Natural killer cell (primary cell): ENCODE data around the gene SLC6A13. TPM values are rescaled to one million over a fixed set of nuclear protein-coding genes. Genes with fewer than 3 reads are reported as not detected.

Experiments used
- ATAC-seq, 3 donors: fragments of 150-1000 bp in 2 of 3; fragments of 200-7000 bp in 1 of 3; cut with Tn5 transposase; 1 replicate in 1 of 3; 2 replicates in 2 of 3; pipeline ENCODE4 v1.10.0; 2021; ENCODE audit warnings: mild to moderate bottlenecking in 2 of 3, moderate library complexity in 2 of 3
- DNase-seq, 2 donors: peaks; one replicate each; pipeline versions ENCODE4 v3.0.0 to v3.0.0-alpha.2; 2013 to 2021; ENCODE audit warnings: mixed read lengths in 1 of 2
- H3K27ac ChIP-seq: one replicate; pipeline ENCODE4 v1.5.1; 2013; ENCODE audit warnings: mild to moderate bottlenecking, low read length
- H3K27me3 ChIP-seq: one replicate; pipeline ENCODE4 v1.6.1; 2013; ENCODE audit warnings: low read length; ENCODE audit not compliant: control insufficient read depth, insufficient read depth
- H3K36me3 ChIP-seq: one replicate; pipeline ENCODE4 v1.6.1; 2013; ENCODE audit warnings: low read length; ENCODE audit not compliant: control insufficient read depth, insufficient read depth
- H3K4me1 ChIP-seq: one replicate; pipeline ENCODE4 v1.6.1; 2013; ENCODE audit warnings: low read length; ENCODE audit not compliant: control insufficient read depth, insufficient read depth
- H3K4me3 ChIP-seq: one replicate; pipeline ENCODE4 v1.5.1; 2013; ENCODE audit warnings: low read length
- H3K9me3 ChIP-seq: one replicate; pipeline ENCODE4 v1.6.1; 2013; ENCODE audit warnings: low read length; ENCODE audit not compliant: control insufficient read depth, insufficient read depth
- H3K27ac Mint-ChIP-seq, 2 donors: one replicate each; pipeline ENCODE4 v1.8.0; 2022; ENCODE audit warnings: mild to moderate bottlenecking in 2 of 2, mixed read lengths in 2 of 2, moderate library complexity in 1 of 2
- H3K27me3 Mint-ChIP-seq, 2 donors: one replicate each; pipeline ENCODE4 v1.8.0; 2022; ENCODE audit warnings: low read depth in 2 of 2, mixed read lengths in 2 of 2
- H3K36me3 Mint-ChIP-seq: one replicate; pipeline ENCODE4 v1.8.0; 2022; ENCODE audit warnings: mixed read lengths
- H3K4me1 Mint-ChIP-seq, 2 donors: one replicate each; pipeline ENCODE4 v1.8.0; 2022; ENCODE audit warnings: mixed read lengths in 2 of 2
- H3K4me3 Mint-ChIP-seq: one replicate; pipeline ENCODE4 v1.8.0; 2022; ENCODE audit warnings: mild to moderate bottlenecking, moderate library complexity, mixed read lengths
- H3K9me3 Mint-ChIP-seq, 2 donors: one replicate each; pipeline ENCODE4 v1.8.0; 2022; ENCODE audit warnings: mixed read lengths in 2 of 2
- WGBS: methylation state at CpG from one replicate; pipeline ENCODE4 v1.1.7; 2013; ENCODE audit warnings: missing lambda C conversion rate; ENCODE audit not compliant: insufficient coverage; 5-methylcytosine and 5-hydroxymethylcytosine counted together
- intact Hi-C: fragments of 100-400 bp; cut with micrococcal nuclease; formaldehyde crosslinking; loops from one replicate; pipeline ENCODE4 v1.14.2; 2022
- total RNA-seq, 4 donors: library from RNA; stranded (reverse); fragments of 120-200 nt in 1 of 4; gene quantifications; one replicate each; pipeline versions ENCODE4 v1.2.3 to v1.2.4, GENCODE V29; 2013 to 2022
- TF ChIP-seq, protein P1 (sequence below): fragments of 200-600 bp; IDR thresholded peaks from one replicate; pipeline ENCODE4 v1.8.0; 2022; ENCODE audit warnings: antibody characterized with exemption

Gene SLC6A13
- total RNA-seq, 3 donors from 2014 or later (not counting 1 experiment from before 2014, with no cell fraction given): 0.79 to 2.2 TPM; not detected in 1

DNA sequence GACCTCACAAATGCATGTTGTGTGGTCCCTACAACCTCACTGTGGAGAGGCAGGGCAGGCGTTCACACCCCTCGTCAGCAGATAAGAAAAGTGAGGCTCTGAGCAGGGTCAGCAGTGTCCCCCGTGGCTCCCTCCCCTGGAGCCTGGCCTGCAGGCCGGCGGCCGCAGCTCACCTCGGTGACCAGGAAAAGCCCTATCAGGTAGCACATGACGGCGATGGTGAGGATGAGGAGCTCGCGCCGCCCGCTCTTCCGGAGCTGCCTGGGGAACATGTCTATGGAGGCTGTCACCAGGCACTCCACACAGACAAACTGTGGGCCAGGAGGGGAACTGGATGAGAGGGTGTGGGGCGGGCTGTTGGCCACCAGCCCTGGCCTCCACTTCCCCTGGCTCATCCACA, 66.7 kb downstream of the SLC6A13 start:
- intact Hi-C loops: no loop called here
- no peaks in the 10 kb centered on the region for H3K36me3 Mint-ChIP-seq
- no peaks in the 10 kb centered on the region for H3K4me1 ChIP-seq
- H3K4me3 ChIP-seq: no peak overlapping the region
- H3K4me3 Mint-ChIP-seq: no peak overlapping the region
- peaks cover 17 to 38% of the 10 kb centered on the region in 2 donors for H3K27me3 Mint-ChIP-seq
- H3K9me3 ChIP-seq: no peaks in the 10 kb centered on the region
- H3K27ac Mint-ChIP-seq: no peak overlapping the region
- WGBS: 92% methylated on average over 15 of the region's 15 CpGs
- H3K27me3 ChIP-seq: no peaks in the 10 kb centered on the region
- no peaks in the 10 kb centered on the region for H3K4me1 Mint-ChIP-seq
- DNase-seq (no peak), ATAC-seq (no peak)
- H3K9me3 Mint-ChIP-seq: peaks cover 0 to 2% of the 10 kb centered on the region in 2 donors
- TF ChIP-seq, protein P1, sequence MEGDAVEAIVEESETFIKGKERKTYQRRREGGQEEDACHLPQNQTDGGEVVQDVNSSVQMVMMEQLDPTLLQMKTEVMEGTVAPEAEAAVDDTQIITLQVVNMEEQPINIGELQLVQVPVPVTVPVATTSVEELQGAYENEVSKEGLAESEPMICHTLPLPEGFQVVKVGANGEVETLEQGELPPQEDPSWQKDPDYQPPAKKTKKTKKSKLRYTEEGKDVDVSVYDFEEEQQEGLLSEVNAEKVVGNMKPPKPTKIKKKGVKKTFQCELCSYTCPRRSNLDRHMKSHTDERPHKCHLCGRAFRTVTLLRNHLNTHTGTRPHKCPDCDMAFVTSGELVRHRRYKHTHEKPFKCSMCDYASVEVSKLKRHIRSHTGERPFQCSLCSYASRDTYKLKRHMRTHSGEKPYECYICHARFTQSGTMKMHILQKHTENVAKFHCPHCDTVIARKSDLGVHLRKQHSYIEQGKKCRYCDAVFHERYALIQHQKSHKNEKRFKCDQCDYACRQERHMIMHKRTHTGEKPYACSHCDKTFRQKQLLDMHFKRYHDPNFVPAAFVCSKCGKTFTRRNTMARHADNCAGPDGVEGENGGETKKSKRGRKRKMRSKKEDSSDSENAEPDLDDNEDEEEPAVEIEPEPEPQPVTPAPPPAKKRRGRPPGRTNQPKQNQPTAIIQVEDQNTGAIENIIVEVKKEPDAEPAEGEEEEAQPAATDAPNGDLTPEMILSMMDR: no peak
- H3K27ac ChIP-seq: no peak overlapping the region
- no peaks in the 10 kb centered on the region for H3K36me3 ChIP-seq

DNA sequence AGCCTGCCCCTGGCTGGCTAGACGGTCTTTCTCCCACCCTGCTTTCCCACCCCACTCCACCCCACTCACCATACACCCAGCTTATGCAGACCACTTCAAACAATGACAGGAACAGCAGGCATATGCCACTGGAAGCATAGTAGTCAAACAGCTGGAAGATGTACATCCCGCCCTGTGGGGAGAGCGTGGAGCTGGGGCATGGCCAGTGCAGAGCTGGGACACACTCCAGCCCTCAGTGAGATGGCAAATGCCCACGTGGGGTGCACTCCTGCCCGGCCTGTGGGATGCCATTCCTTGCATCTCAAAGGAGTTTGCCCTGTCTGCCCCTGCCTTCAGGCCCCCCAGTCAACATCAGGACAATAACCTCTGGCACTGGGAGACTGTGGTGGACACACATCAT, 67.5 kb downstream of the SLC6A13 start:
- Mint-ChIP-seq H3K4me3 (no peak overlapping the region), H3K27ac (no peak overlapping the region), H3K36me3 (no peaks in the 10 kb centered on the region), H3K4me1 (no peaks in the 10 kb centered on the region), H3K27me3 (peaks cover 17 to 33% of the 10 kb centered on the region in 2 donors), H3K9me3 (peaks cover 0 to 2% of the 10 kb centered on the region in 2 donors)
- DNase-seq (no peak), ATAC-seq (no peak)
- Histone ChIP-seq H3K4me3 (no peak overlapping the region), H3K27me3 (no peaks in the 10 kb centered on the region), H3K9me3 (no peaks in the 10 kb centered on the region), H3K27ac (no peak overlapping the region), H3K4me1 (no peaks in the 10 kb centered on the region), H3K36me3 (no peaks in the 10 kb centered on the region)
- TF ChIP-seq, protein P1: no peak
- WGBS: 75% methylated on average over 5 of the region's 5 CpGs
- intact Hi-C loops: no loop called here

DNA sequence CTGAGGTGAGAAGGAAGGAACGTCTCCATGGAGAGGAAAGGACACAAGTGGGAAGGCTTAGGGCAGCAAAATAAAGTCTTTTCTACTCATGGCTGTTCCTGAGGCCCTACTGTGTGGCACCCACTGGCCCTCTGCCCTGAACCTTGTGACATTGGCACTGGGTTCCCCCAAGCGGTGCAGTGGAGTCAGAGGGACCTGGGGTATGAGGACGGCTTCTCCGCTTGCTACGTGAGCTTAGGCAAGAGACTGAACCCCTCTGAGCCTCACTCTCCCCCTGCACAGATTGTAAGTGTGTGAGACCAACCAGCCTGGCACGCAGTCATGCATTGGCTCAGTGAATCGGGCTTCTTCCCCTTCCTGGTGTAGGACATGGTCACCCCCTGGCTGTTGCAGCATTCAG, 68.4 kb downstream of the SLC6A13 start:
- no peak for ATAC-seq
- Histone ChIP-seq H3K9me3 (no peaks in the 10 kb centered on the region), H3K27me3 (peaks cover 4% of the 10 kb centered on the region), H3K27ac (no peak overlapping the region), H3K36me3 (no peaks in the 10 kb centered on the region), H3K4me3 (no peak overlapping the region), H3K4me1 (peaks cover 5% of the 10 kb centered on the region)
- intact Hi-C loops: no loop called here
- DNase-seq: no peak
- Mint-ChIP-seq H3K9me3 (peaks cover 0 to 2% of the 10 kb centered on the region in 2 donors), H3K27ac (no peak overlapping the region), H3K27me3 (peaks cover 17 to 33% of the 10 kb centered on the region in 2 donors), H3K4me3 (no peak overlapping the region), H3K4me1 (peaks cover 0 to 6% of the 10 kb centered on the region in 2 donors), H3K36me3 (no peaks in the 10 kb centered on the region)
- 92% methylated on average over 7 of the region's 7 CpGs for WGBS
- TF ChIP-seq, protein P1: no peak

DNA sequence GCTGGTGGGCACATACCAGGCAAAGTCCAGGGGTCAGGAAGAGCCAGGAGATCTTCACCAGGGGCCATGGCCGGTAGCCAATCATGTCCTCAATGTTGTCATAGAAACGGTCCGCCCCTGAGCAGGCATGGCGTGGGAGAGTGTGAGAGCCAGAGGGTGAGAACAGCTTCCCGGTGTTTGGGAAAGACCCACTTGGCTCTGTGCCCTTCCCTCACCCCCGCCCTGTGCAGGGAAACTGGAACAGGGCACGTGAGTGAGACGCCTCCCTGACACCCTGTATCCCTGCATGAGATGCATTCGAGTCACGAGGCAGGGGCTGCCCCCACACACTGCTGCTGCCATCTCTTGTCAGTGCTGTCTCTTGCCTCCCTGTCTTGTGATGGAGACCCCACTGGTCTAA, 69.4 kb downstream of the SLC6A13 start:
- Mint-ChIP-seq H3K27ac (no peak overlapping the region), H3K4me1 (peaks cover 0 to 13% of the 10 kb centered on the region in 2 donors), H3K36me3 (no peaks in the 10 kb centered on the region), H3K4me3 (no peak overlapping the region), H3K9me3 (peaks cover 0 to 2% of the 10 kb centered on the region in 2 donors), H3K27me3 (peaks cover 22 to 27% of the 10 kb centered on the region in 2 donors)
- no peak overlapping the region for H3K27ac ChIP-seq
- no peak overlapping the region for H3K4me3 ChIP-seq
- H3K36me3 ChIP-seq: no peaks in the 10 kb centered on the region
- TF ChIP-seq, protein P1: no peak
- H3K27me3 ChIP-seq: peaks cover 4% of the 10 kb centered on the region
- H3K9me3 ChIP-seq: no peaks in the 10 kb centered on the region
- intact Hi-C loops: no loop called here
- WGBS: 90% methylated on average over 10 of the region's 10 CpGs
- DNase-seq: no peak
- H3K4me1 ChIP-seq: peaks cover 11% of the 10 kb centered on the region
- ATAC-seq: no peak
